CD4-positive, alpha-beta T cell treated with Interleukin-2 at 100 ng/mL for 4 hours (primary cell): ENCODE data around the gene METTL21C.

Source experiments
- DNase-seq: peaks from one replicate; pipeline ENCODE4 v3.0.0-alpha.2; 2020; ENCODE audit warnings: low spot score

Gene METTL21C

DNA sequence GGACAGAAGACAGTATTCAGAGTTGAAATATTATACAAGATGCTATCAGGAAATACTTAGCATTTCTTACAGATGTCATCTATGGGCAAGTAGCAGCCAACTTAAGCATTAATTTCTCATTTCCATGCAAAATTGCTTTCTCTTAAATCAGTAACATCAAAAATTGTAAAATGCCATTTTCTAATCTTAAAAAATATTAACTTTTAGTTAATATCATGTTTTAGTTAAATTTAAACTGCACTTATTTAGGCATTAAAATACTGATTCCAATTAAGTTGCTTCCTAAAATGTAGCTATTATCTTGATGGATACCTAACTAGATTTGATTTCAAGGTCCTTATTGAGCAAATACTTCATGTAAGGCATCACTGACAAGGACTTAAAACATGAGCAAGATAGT, 27.8 kb downstream of the METTL21C start:
- no peak for DNase-seq

DNA sequence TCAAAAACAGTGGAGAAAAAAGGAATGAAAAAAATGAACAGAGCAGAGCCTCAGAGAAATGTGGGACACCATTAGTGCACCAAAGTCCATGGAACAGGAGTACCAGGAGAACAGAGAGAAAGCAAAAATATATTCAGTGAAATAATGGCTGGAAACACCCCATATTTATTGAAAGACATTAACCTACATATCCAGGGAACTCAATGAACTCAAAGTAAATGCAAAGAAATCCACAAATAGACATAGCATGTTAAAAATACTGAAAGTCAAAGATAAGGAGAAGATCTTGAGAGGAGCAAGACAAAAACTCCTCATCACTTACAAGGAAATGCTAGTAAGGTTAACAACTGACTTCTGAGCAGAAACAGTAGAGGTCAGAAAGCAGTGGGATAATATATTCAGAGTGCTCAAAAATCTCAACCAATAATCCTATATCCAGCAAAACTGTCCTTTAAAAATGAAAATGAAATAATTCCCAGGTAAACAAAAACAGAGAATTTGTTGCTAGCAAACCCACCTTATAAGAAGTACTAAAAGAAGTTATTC, 35.6 kb downstream of the METTL21C start:
- DNase-seq, result no peak

DNA sequence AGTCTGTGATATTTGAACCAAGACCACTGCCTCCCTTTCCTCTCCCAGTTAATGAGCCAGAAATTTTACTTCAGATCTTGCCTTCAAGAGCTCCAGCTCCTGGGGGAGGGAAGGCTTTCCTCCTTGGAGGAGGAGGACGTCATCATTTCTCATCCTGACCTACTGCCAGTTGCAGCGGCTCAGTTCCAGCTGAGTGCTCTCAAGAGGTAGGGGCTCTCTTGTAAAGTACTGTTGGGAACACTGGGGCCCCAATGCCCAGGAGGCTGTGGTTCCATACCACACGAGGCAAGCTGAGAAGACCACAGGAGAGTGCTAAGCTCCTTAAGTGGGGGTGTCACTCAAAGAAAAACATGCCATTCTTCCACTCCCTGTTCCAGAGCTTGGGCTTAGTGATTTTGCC, 36.2 kb downstream of the METTL21C start:
- no peak for DNase-seq

DNA sequence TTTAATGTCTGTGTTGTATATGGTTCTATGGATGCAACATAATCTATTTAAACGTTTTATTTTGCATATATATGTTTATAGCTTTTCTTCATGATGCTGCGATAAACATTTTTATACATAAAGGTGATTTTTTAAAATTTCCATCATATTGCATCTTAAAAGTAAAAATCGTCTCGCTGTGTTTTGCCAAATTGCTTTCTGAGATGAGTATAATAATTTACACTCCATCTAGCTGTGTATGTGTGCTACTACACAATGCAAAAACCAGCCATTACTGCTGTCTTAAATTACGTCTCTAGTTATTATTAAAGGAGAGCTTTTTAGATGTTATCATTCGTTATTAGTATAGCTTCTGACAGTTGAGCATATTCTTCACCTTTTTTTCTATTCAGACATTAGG, 37.2 kb downstream of the METTL21C start:
- DNase-seq, result no peak

DNA sequence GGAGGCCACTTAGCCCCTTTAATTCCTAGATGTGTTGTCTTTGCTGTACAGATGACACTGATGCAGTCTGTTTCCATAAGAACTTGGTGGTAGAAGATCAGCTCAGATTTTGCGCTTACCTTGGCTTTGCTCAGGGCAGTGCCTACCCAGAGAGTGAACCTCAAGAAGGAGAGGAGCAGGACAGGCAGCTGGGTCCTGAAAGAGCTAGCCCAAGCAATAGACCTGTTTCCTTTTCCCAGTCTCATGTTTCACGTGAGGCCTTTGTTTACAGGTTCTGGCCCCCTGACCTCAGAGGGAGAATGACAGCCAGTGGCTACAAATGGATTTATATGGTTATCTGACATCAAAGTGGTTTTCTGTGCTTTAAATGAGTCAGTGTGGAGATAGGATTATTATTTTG, 40.1 kb downstream of the METTL21C start:
- no peak for DNase-seq

DNA sequence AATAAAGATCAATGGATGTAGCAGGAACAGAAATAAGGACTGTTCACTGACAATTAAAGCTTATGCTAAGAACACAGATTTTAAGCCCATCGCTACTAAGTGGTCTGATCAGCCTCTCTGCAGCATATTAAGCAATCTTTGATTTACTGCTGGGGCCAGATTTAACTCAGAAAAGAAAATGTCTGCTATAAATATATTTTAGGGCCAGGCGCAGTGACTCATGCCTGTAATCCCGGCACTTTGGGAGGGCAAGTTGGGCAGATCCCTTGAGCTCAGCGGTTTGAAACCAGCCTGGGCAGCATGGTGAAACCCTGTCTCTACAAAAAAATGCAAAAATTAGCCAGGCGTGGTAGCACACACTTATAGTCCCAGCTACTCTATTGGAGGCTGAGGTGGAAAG, 43.0 kb downstream of the METTL21C start:
- DNase-seq, result no peak

DNA sequence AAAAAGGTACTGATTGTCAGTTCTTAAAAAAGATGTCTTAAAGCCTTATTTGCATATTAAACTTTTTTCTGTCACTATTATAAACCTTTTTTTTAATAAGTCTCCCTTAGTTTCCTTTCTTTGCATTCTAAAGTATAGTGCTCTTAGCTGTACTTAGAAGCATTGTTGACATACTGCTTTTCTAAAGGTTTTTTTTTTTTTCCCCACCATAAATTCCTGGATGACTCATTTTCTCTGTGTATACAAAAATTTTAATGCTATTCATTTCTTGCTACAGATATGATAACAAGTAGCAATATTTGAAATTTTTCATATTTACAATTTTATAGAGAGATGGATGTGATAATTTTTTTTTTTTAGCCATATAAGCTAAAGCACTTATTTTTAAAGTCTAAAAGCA, 43.5 kb downstream of the METTL21C start:
- no peak for DNase-seq

DNA sequence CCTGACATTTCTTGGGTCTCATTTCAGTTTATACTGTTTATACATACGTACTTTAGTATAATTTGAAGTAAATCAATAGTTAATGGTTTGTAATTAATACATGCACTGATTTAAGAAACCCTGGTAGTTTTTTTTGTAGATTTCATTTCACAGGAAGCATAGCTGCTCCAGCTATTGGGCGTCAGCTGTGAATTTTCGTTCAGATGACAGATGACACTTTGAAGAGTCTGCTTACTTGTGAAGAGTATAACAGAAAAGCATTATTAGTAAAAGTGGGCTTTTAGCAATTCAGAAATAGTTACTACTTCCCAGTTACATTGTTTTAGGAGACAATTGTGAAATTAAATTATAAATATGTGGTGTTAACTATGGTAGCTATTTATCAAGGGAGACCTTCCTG, 44.4 kb downstream of the METTL21C start:
- DNase-seq, result no peak

DNA sequence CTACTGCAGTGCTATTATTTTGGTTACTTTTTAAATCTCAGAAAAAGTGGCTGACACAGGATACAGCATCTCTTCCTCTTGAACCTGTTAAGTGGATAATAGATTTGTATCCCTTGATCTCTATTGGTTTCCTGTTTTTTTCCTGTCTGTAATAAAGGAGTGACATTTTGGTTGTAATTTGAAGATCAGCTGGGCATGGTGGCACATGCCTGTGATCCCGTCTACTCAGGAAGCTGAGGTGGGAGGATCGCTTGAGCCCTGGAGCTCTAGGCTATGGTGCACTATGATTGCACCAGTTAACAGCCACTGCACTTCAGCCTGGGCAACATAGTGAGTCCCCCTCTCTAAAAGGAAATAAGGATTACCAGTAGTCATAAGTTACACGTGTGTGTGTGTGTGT, 46.8 kb downstream of the METTL21C start:
- DNase-seq, result no peak

DNA sequence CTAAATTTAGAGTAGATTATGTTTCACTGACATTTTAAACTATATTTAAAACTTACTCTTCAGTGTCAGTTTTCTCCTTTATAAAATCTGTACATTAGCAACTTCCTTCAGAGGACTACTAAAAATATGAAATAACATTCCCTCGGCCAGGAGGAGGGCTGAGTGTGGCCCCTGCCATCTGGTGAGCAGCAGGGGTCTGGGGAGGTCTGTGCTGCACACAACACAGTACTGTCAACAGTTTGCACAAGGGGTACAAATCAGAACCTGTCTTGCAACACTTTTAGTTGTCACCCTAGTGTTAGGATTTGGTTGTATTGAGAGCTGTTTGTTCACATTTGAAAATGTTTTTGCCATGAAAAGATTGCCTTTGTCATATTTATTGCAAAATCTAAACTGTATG, 49.1 kb downstream of the METTL21C start:
- DNase-seq, result no peak

DNA sequence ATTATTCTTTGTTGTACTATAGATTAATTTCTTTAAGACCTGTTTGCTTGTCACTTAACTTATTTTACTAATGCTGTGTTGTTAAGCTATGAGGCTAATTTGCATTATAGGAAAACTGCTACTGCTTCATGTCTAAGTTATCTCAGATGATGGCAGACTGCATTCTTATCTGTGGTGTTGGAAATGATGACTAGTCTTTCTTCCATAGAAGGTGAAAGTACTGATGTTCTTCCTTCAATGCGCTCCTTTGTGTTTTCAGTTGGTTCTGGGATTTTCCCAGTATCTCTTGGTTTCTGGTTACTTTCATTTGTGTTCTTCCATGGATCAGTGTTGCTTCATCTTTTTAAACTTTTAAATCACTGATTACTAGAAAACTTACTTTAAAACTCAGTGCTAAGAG, 51.2 kb downstream of the METTL21C start:
- no peak for DNase-seq

DNA sequence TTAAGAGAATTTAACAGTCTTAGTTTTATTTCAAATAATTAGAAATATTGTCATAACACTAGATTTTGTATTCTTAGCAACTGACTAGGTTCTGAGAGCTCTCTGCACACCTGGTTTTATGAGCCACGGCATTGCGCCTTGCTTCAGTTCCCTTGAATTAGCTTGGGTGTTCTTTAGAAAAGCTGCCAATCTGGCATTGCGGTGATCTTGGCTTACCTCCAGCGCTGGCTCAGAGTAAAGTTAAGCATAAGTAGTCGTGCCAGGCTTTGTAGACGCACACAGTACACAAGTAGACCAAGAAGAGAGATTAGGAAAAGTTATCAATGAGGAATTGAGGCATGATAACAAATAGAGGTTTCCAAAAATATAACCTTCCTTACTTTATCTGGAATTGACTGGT, 52.4 kb downstream of the METTL21C start:
- no peak for DNase-seq

DNA sequence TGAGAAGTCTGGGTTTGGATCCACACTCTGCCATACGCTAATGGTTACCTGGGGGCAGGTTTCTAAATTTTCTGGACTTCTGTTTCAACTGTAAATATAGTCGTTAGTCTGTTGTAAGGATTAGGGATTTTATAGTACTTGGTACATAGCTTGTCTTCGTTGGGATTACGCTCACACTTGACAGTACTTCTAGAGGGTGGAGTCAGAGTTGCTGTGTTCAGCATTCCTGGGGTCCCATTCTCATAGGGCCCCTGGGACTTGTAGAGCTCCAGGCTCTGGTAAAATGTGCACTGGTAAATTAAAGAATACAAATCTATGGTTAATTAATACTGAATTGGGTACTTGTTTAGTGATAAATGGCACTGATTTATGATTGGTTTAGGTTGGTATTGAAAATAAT, 52.8 kb downstream of the METTL21C start:
- DNase-seq, result no peak

DNA sequence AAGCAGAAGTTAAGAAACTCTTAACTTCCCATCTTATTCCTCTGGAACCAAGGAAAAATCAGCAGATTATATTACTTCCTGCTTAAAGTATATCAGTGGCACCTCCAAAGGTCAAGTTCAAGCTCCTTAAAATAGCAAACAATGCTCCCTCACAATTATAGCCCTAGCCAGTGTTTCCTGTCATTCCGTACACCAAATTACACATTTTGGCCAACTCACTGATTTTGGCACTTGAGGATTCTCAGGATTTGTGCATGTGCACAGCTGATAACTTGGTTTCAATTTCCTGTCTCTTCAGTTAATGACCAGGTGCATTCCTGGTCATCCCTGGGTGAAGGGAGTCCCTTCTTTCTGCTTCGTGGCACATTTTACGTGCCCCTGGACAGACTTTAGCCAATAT, 56.1 kb downstream of the METTL21C start:
- DNase-seq, result no peak
